Activated naive CD8-positive, alpha-beta T cell treated with anti-CD3 and anti-CD28 coated beads, Interleukin-2, amount 50 U/mL, for 24 hours (primary cell): ENCODE data around the gene CYS1.
A peak's percentile ranks its signal among the peaks of the same experiment; 100 is the strongest.

ENCODE experiments used
- ATAC-seq: fragments of 150-1000 bp; cut with Tn5 transposase; one replicate; pipeline ENCODE4 v1.10.0; 2021
- DNase-seq: peaks from one replicate; pipeline ENCODE4 v3.0.0; 2021
- H3K27ac Mint-ChIP-seq: one replicate; pipeline ENCODE4 v1.8.0; 2021; ENCODE audit warnings: mild to moderate bottlenecking, mixed read lengths
- H3K27me3 Mint-ChIP-seq: one replicate; pipeline ENCODE4 v1.8.0; 2021; ENCODE audit warnings: mixed read lengths
- H3K36me3 Mint-ChIP-seq: one replicate; pipeline ENCODE4 v1.8.0; 2021; ENCODE audit warnings: low read depth, mixed read lengths
- H3K4me1 Mint-ChIP-seq: one replicate; pipeline ENCODE4 v1.8.0; 2021; ENCODE audit warnings: mixed read lengths
- H3K4me3 Mint-ChIP-seq: one replicate; pipeline ENCODE4 v1.8.0; 2021; ENCODE audit warnings: mild to moderate bottlenecking, moderate library complexity, mixed read lengths
- H3K9me3 Mint-ChIP-seq: one replicate; pipeline ENCODE4 v1.8.0; 2021; ENCODE audit warnings: mixed read lengths

Gene CYS1

GRCh38 chr2:10028988-10029874, 51.0 kb downstream of the CYS1 start:
- peaks cover 20% of the 10 kb centered on the region for H3K4me1 Mint-ChIP-seq
- no peaks in the 10 kb centered on the region for H3K27me3 Mint-ChIP-seq
- ATAC-seq, result peak; percentile 94
- H3K27ac Mint-ChIP-seq, result no peak overlapping the region
- peak overlapping the region; percentile 14 for H3K4me3 Mint-ChIP-seq
- H3K9me3 Mint-ChIP-seq, result no peaks in the 10 kb centered on the region
- DNase-seq, result peak; percentile 63
- no peaks in the 10 kb centered on the region for H3K36me3 Mint-ChIP-seq

- no peak for DNase-seq
- ATAC-seq, result no peak
- Mint-ChIP-seq H3K9me3 (no peaks in the 10 kb centered on the region), H3K36me3 (no peaks in the 10 kb centered on the region), H3K4me3 (no peak overlapping the region), H3K27me3 (no peaks in the 10 kb centered on the region), H3K4me1 (peaks cover 20% of the 10 kb centered on the region), H3K27ac (no peak overlapping the region)
Observed at GRCh38 chr2:10028407-10028987, 51.7 kb downstream of the CYS1 start.

- Mint-ChIP-seq H3K4me1 (peaks cover 20% of the 10 kb centered on the region), H3K27ac (no peak overlapping the region), H3K4me3 (no peak overlapping the region), H3K27me3 (no peaks in the 10 kb centered on the region), H3K9me3 (no peaks in the 10 kb centered on the region), H3K36me3 (no peaks in the 10 kb centered on the region)
- DNase-seq (no peak), ATAC-seq (no peak)
Observed at GRCh38 chr2:10027660-10028330, 52.4 kb downstream of the CYS1 start.

GRCh38 chr2:10026940-10027569, 53.2 kb downstream of the CYS1 start:
- Mint-ChIP-seq H3K27ac (no peak overlapping the region), H3K4me1 (peaks cover 20% of the 10 kb centered on the region), H3K9me3 (no peaks in the 10 kb centered on the region), H3K4me3 (no peak overlapping the region), H3K36me3 (no peaks in the 10 kb centered on the region), H3K27me3 (no peaks in the 10 kb centered on the region)
- ATAC-seq, result no peak
- no peak for DNase-seq

GRCh38 chr2:10022966-10023662, 57.1 kb downstream of the CYS1 start:
- ATAC-seq (no peak), DNase-seq (no peak)
- Mint-ChIP-seq H3K4me3 (no peak overlapping the region), H3K27ac (no peak overlapping the region), H3K36me3 (no peaks in the 10 kb centered on the region), H3K27me3 (no peaks in the 10 kb centered on the region), H3K9me3 (no peaks in the 10 kb centered on the region), H3K4me1 (no peaks in the 10 kb centered on the region)

- Mint-ChIP-seq H3K9me3 (no peaks in the 10 kb centered on the region), H3K4me3 (no peak overlapping the region), H3K27me3 (no peaks in the 10 kb centered on the region), H3K27ac (no peak overlapping the region), H3K4me1 (no peaks in the 10 kb centered on the region), H3K36me3 (no peaks in the 10 kb centered on the region)
- ATAC-seq, result no peak
- DNase-seq, result no peak
Observed at GRCh38 chr2:10022445-10022844, 57.8 kb downstream of the CYS1 start.

- Mint-ChIP-seq H3K27ac (no peak overlapping the region), H3K27me3 (no peaks in the 10 kb centered on the region), H3K36me3 (no peaks in the 10 kb centered on the region), H3K4me1 (no peaks in the 10 kb centered on the region), H3K4me3 (no peak overlapping the region), H3K9me3 (no peaks in the 10 kb centered on the region)
- ATAC-seq (no peak), DNase-seq (no peak)
Observed at GRCh38 chr2:10022041-10022421, 58.2 kb downstream of the CYS1 start.

- no peaks in the 10 kb centered on the region for H3K4me1 Mint-ChIP-seq
- no peak overlapping the region for H3K27ac Mint-ChIP-seq
Observed at GRCh38 chr2:10019602-10020400, 60.4 kb downstream of the CYS1 start.

GRCh38 chr2:10019174-10019573, 61.0 kb downstream of the CYS1 start:
- no peaks in the 10 kb centered on the region for H3K36me3 Mint-ChIP-seq
- no peaks in the 10 kb centered on the region for H3K27me3 Mint-ChIP-seq
- H3K27ac Mint-ChIP-seq, result no peak overlapping the region
- no peak overlapping the region for H3K4me3 Mint-ChIP-seq
- DNase-seq, result no peak
- no peaks in the 10 kb centered on the region for H3K9me3 Mint-ChIP-seq
- no peaks in the 10 kb centered on the region for H3K4me1 Mint-ChIP-seq
- no peak for ATAC-seq

More at GRCh38 chr2:10019602-10020400, 60.4 kb downstream of the CYS1 start:
- Mint-ChIP-seq H3K4me3 (no peak overlapping the region), H3K36me3 (no peaks in the 10 kb centered on the region), H3K9me3 (no peaks in the 10 kb centered on the region), H3K27me3 (no peaks in the 10 kb centered on the region)
- DNase-seq (no peak), ATAC-seq (no peak)

- no peak overlapping the region for H3K4me3 Mint-ChIP-seq
- H3K4me1 Mint-ChIP-seq, result no peaks in the 10 kb centered on the region
- H3K27ac Mint-ChIP-seq, result no peak overlapping the region
- DNase-seq, result no peak
- H3K27me3 Mint-ChIP-seq, result no peaks in the 10 kb centered on the region
- H3K36me3 Mint-ChIP-seq, result no peaks in the 10 kb centered on the region
- H3K9me3 Mint-ChIP-seq, result no peaks in the 10 kb centered on the region
- ATAC-seq, result no peak
Observed at GRCh38 chr2:10017313-10017941, 62.8 kb downstream of the CYS1 start.

GRCh38 chr2:10016802-10017258, 63.4 kb downstream of the CYS1 start:
- Mint-ChIP-seq H3K4me1 (no peaks in the 10 kb centered on the region), H3K27ac (no peak overlapping the region), H3K9me3 (no peaks in the 10 kb centered on the region), H3K4me3 (no peak overlapping the region), H3K27me3 (no peaks in the 10 kb centered on the region), H3K36me3 (no peaks in the 10 kb centered on the region)
- no peak for DNase-seq
- ATAC-seq, result no peak

- DNase-seq (no peak), ATAC-seq (peak; percentile 16)
- Mint-ChIP-seq H3K27me3 (no peaks in the 10 kb centered on the region), H3K27ac (no peak overlapping the region), H3K4me1 (no peaks in the 10 kb centered on the region), H3K4me3 (no peak overlapping the region), H3K9me3 (no peaks in the 10 kb centered on the region), H3K36me3 (no peaks in the 10 kb centered on the region)
Observed at GRCh38 chr2:10016001-10016801, 64.0 kb downstream of the CYS1 start.
